Thyroid gland (tissue), 4 donors: ENCODE measurements around the gene KIF9. TPM values are rescaled to one million over a fixed set of nuclear protein-coding genes. Genes with fewer than 3 reads are reported as not detected.

ENCODE experiments used
- DNase-seq, 2 donors: peaks; one replicate each; pipeline ENCODE4 v3.0.0-alpha.2; 2019
- H3K27ac ChIP-seq, 3 donors: fragments of 200-600 bp; sonication (generic); 1 replicate in 2 of 3; 2 replicates in 1 of 3; pipeline ENCODE4 v1.5.1; 2016 to 2019; ENCODE audit warnings: mild to moderate bottlenecking in 1 of 3, moderate library complexity in 1 of 3
- H3K27me3 ChIP-seq: fragments of 200-600 bp; sonication (generic); one replicate; pipeline ENCODE4 v1.5.1; 2019
- H3K36me3 ChIP-seq, 2 donors: fragments of 200-600 bp; sonication (generic); one replicate each; pipeline ENCODE4 v1.5.1; 2016 to 2019
- H3K4me1 ChIP-seq, 2 donors: fragments of 200-600 bp; sonication (generic); one replicate each; pipeline ENCODE4 v1.5.1; 2017 to 2019
- H3K4me3 ChIP-seq, 3 donors: fragments of 200-600 bp; sonication (generic); replicated peaks in 1 of 3; 1 replicate in 2 of 3; 2 replicates in 1 of 3; pipeline ENCODE4 v1.5.1; 2016; ENCODE audit warnings: mild to moderate bottlenecking in 1 of 3
- H3K9me3 ChIP-seq: fragments of 200-600 bp; sonication (generic); one replicate; pipeline ENCODE4 v1.5.1; 2017
- CTCF ChIP-seq, 6 experiments: fragments of 200-600 bp in 3 of 6; fragments of 450-650 bp in 3 of 6; sonication (generic) in 3 of 6; IDR thresholded peaks; one replicate each; pipeline ENCODE4 v1.5.1; 2016 to 2019; ENCODE audit warnings: antibody characterized with exemption in 6 of 6, mild to moderate bottlenecking in 2 of 6, inconsistent platforms in 1 of 6, moderate library complexity in 1 of 6
- POLR2A ChIP-seq, 2 donors: fragments of 450-650 bp; IDR thresholded peaks; one replicate each; pipeline ENCODE4 v1.6.1; 2017; ENCODE audit warnings: antibody characterized with exemption in 2 of 2, mild to moderate bottlenecking in 2 of 2, moderate library complexity in 1 of 2
- WGBS, 2 donors: methylation state at CpG; one replicate each; pipeline ENCODE4 v1.1.5; 2017; 5-methylcytosine and 5-hydroxymethylcytosine counted together
- intact Hi-C: fragments of 100-400 bp; cut with DNase I; formaldehyde crosslinking; loops from one replicate; pipeline ENCODE4 v1.15.1; 2023
- total RNA-seq, 4 donors: library from RNA; depleted of rRNA; stranded (reverse); fragments of >200 nt; gene quantifications; one replicate each; pipeline ENCODE4 v1.2.3, GENCODE V29; 2016

KIF9 gene
- total RNA-seq, 4 donors from 2014 or later, result 14.8 to 43.1 (median 23.8) TPM

- no peak overlapping the region for H3K4me3 ChIP-seq
- no peak overlapping the region for H3K27ac ChIP-seq
- no peak for DNase-seq
- intact Hi-C loops, result no loop called here
- 93 to 98% methylated on average over 4 of the region's 4 CpGs for WGBS, 2 donors
- H3K4me1 ChIP-seq, result no peaks in the 10 kb centered on the region
- H3K36me3 ChIP-seq, result peaks cover 0 to 5% of the 10 kb centered on the region in 2 donors
- no peaks in the 10 kb centered on the region for H3K9me3 ChIP-seq
- TF ChIP-seq POLR2A (IDR thresholded peaks at IDR 0.05) (no peak), CTCF (IDR thresholded peaks at IDR 0.05) (no peak)
- H3K27me3 ChIP-seq, result no peaks in the 10 kb centered on the region
Observed at GRCh38 chr3:47270526-47270925, 12.1 kb downstream of the KIF9 start.

- Histone ChIP-seq H3K27ac (no peak overlapping the region), H3K27me3 (no peaks in the 10 kb centered on the region), H3K9me3 (no peaks in the 10 kb centered on the region), H3K36me3 (no peaks in the 10 kb centered on the region), H3K4me3 (no peak overlapping the region), H3K4me1 (no peaks in the 10 kb centered on the region)
- intact Hi-C loops, result no loop called here
- DNase-seq, result no peak
- TF ChIP-seq POLR2A (IDR thresholded peaks at IDR 0.05) (no peak), CTCF (IDR thresholded peaks at IDR 0.05) (no peak)
Observed at GRCh38 chr3:47267490-47267824, 15.1 kb downstream of the KIF9 start.

DNA sequence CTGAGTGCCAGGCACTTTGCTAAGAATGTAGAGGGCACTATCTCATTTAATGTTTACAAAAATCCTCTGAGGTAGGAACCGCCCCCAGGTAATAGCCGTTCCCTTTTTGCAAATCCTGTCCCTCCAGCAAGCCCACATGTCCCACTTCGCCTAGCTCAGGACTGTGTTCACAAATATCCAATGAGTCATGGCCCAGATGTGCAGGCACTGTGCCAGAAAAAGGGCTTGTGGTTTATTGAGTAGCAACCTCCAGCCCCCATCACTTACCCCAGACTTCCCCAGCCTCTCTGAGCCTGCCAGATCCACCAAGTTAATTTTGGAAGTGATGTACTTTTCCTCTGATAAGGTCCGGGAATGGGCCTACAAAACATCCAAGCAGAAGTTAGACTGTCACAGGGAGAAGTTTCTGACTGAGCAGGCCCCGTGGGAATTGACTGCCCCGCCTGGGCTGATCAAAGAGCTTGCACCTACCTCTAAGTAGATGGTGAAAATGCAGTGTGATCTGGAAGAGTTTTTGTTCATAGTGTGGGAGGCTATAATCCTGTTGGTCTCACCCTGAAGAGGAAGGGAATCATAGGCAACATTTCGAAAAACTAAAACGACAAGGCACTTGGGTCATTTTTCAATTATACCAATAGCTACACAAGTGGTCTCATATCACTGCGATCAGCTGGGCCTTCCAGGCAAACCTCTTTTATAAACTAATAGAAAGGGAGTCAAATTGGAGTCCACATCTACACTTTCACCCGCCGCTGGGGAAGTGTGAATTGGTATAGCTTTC is 15.7 kb downstream of the KIF9 start:
- 75 to 79% methylated on average over 11 of the region's 11 CpGs for WGBS, 2 donors
- no peaks in the 10 kb centered on the region for H3K4me1 ChIP-seq
- DNase-seq, result peak; percentile 16 to 33
- H3K27ac ChIP-seq, result no peak overlapping the region
- intact Hi-C loops, result no loop called here
- no peaks in the 10 kb centered on the region for H3K27me3 ChIP-seq
- no peaks in the 10 kb centered on the region for H3K9me3 ChIP-seq
- H3K4me3 ChIP-seq, result no peak overlapping the region
- TF ChIP-seq POLR2A (IDR thresholded peaks at IDR 0.05), result no peak
- no peak for TF ChIP-seq CTCF (IDR thresholded peaks at IDR 0.05)
- H3K36me3 ChIP-seq, result no peaks in the 10 kb centered on the region

- no peak for TF ChIP-seq CTCF (IDR thresholded peaks at IDR 0.05)
- H3K36me3 ChIP-seq, result no peaks in the 10 kb centered on the region
- intact Hi-C loops, result no loop called here
- no peaks in the 10 kb centered on the region for H3K9me3 ChIP-seq
- no peak overlapping the region for H3K27ac ChIP-seq
- peaks cover 0 to 5% of the 10 kb centered on the region in 2 donors for H3K4me1 ChIP-seq
- no peak overlapping the region for H3K4me3 ChIP-seq
- H3K27me3 ChIP-seq, result no peaks in the 10 kb centered on the region
- WGBS, 2 donors, result 95 to 98% methylated on average over 8 to 10 of the region's 10 CpGs
- DNase-seq, result no peak
Observed at GRCh38 chr3:47265725-47266428, 16.7 kb downstream of the KIF9 start.

- TF ChIP-seq CTCF (IDR thresholded peaks at IDR 0.05) (no peak), POLR2A (IDR thresholded peaks at IDR 0.05) (no peak)
- Histone ChIP-seq H3K27ac (no peak overlapping the region), H3K4me3 (no peak overlapping the region), H3K4me1 (peaks cover 0 to 12% of the 10 kb centered on the region in 2 donors), H3K9me3 (no peaks in the 10 kb centered on the region), H3K36me3 (no peaks in the 10 kb centered on the region), H3K27me3 (no peaks in the 10 kb centered on the region)
- 100% methylated on average over 1 of the region's 1 CpG for WGBS, 2 donors
- intact Hi-C loops, result no loop called here
- no peak for DNase-seq
Observed at GRCh38 chr3:47265008-47265407, 17.6 kb downstream of the KIF9 start.
